Measurements from ENCODE around the gene KCNH2.
A peak's percentile ranks its signal among the peaks of the same experiment; 100 is the strongest.

The KCNH2 gene

DNA sequence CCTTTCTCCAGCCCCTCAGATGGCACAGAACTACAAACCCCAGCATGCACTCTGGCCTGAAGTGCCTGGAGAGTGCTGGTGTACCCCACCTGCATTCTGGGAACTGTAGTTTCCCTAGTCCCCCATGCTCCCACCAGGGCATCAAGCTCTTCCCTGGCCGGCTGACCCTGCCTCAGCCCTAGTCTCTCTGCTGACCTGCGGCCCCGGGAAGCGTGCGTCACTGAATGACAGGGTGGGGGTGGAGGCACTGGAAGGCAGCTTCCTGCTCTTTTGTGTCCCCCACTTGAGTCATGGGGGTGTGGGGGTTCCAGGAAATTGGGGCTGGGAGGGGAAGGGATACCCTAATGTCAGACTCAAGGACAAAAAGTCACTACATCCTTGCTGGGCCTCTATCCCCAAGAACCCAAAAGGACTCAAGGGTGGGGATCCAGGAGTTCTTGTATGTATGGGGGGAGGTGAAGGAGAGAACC, 14.7 kb upstream of the KCNH2 start:
- DNase-seq = no peak

DNA sequence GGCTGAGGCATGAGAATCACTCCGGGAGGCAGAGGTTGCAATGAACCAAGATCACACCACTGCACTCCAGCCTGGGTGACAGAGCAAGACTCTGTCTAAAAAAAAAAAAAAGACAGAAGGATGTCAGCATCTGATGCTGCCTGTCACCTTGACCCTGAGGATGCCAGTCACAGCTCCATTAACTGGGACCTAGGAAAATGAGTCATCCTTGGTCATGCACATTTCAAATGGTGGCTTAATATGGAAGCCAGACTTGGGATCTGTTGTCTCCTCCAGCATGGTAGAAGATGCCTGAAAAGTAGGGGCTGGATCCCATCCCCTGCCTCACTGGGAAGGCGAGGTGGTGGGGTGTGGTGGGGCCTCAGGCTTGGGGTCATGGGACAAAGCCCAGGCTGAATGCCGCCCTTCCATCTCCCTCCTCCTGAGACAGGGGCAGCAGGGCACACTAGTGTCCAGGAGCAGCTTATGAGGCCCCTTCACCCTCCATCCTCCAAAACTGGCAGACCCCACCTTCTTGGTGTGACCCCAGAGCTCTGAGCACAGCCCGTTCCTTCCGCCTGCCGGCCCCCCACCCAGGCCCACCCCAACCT, 14.0 kb upstream of the KCNH2 start:
- DNase-seq = no peak

DNA sequence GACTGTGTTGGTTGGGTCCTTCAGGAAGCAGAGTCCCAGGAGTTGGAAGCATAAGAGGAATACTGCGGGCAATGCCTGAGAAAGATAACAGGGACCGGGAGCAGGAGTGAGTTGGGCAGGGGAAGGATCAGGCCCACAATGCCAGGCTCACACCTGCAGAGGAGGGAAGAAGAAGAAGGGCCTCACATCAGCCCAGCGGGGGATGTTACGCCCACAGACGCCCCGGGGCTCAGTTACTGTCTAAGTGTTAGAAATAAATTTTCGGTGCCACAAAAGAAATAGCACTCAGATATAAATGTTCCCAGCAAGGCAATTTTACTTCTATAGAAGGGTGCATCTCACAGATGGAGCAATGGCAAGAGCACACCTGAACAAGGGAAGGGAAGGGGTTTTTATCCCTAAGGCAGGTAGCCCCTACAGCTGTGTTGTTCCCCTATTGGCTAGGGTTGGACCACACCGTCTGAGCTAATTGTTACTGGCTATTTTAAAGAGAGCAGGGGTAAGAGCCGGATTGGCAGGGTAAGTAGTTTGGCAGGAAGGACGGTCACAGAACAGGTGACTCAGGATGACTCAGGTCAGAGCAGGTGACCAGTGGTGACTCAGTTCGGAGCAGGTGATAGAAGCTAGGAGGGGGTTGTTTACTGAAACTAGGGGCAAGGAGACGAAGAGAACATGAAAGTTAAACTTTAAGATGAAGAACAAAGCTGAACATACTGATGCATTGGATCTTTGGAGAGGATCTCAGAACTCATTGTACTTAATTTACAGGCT, 12.5 kb upstream of the KCNH2 start, which contains the start of gene NOS3:
TSS of gene NOS3 (plus strand) at position 602 of the 771 bp plus-strand sequence. CDS start 2,787 bp downstream, outside the sequence.
- no peak for DNase-seq

DNA sequence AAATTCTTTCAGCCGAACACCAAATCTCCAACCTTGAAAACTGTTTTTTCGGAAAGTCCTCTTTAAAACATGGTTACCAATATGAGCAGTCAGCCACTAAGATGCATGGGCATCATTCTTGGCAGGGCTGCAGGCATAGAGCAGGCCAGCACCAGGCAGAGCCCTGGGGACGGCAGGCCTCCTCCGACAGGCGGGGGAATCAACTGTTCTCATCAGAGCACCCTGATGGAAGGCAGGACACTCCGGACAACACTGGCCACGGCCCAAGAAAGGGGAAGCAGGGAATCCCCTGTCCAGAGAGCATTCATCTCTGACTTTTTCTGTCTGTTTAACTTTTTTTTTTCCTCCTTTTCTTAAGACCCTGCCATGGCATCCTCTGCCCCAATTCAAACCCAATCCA, 11.3 kb upstream of the KCNH2 start:
- no peak for DNase-seq

DNA sequence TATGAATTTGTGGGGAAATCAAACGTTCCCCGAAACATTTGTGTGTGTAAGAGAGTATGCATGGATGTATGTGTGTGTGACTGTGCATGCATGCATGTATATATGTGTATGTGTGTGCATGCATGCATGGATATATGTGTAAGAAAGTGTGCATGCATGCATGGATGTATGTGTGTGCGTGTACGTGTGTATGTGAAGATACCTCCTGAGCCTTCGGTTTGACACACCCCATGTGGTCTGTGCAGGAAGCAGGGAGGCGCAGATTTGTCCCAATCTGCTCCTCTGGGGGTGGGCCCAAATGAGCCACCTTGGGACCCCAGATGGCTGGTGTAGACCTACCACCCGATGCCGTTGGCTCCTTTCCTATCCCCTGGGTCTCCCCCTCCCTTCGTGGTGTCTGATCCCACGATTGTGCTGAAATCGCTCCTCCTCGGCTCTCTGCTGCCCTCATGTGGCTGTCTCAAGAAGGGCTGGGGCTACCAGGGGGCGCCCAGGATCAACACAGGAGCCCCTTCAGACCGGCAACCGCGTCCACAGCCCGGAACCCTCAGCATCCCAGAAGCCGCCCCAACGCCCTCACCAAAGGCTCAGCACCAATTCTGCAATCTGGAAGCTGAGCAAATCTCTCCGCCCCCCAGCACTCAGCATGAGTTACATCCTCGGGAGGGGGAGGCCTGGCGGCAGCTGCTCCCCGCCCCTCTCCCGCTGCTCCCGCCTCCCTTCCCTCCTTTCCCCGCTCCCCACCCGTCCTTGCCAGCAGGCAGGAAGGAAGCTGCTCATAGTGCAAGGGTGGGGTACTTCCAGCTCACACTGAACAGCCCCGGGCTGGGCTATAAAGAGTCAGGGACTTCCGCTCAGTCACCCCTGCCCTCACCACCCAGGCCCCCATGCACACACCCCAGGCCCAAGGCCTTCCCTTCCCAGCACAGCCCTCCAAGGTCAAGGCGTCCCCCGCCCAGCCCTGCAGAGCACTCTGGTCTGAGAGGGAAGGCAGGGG, 10.4 kb upstream of the KCNH2 start:
- peak; percentile 44 to 71 for DNase-seq

DNA sequence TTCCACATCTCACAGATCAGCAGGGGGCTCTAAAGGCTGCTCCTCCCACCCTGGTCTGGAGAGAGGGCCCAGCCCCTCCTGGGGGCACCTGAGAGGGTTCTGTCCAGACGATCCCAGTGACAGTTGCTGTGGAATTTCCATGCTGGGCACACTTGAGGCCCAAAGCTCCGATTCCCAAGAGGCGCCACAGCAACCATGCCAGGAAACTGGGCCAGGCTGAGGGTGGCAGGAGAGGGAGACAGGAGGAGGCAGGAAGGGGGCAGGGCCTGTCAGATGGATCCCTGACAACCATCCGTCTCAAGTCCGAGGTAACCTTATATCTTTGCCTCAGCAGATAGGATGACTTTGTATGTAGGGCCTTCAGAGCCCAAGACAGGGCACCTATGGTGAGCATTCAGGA, 8.4 kb upstream of the KCNH2 start:
- DNase-seq = no peak

DNA sequence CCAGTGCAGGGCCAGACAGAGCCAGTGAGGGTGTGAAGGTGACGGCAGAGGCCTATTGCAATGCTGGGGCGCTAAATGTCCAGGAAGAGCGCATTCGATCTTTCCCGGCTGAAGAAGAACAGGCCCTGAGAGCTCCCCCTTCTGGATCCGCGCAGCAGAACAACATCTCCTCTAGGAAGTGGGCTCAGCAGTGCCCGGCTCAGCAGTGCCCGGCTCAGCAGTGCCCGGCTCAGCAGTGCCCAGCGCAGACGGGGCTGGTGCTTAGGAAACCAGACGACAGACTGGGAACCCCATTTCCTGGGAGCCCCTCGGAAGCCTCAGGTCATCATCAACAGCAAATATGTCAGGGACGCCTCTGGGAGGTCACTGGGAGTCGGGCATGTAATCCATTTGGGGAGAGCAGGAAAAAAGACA, 8.0 kb upstream of the KCNH2 start:
- DNase-seq = peak in 1 of 2 donors; percentile 62

DNA sequence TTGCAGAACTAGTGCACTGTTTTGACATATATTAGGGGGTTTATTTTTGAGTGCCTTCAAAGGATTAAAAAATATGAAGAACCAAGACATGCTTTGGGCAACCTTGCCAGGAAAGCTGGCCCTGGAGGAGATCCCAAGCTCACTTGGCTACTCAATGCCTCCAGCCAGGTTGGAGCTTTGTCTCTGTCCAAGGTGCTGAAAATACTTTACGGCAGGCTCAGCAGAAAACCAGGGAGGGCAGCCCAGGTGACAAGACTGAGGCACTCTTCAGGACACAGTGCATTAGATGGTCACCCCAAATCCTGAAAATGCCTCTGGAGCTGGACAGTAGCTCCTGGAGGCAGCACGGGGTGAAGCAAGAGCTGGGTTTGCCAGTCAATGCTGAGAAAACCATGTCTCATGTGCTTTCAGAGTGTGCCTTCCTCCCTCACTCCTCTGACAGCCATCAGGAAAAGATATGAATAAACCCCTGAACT, 5.8 kb upstream of the KCNH2 start:
- DNase-seq = no peak

DNA sequence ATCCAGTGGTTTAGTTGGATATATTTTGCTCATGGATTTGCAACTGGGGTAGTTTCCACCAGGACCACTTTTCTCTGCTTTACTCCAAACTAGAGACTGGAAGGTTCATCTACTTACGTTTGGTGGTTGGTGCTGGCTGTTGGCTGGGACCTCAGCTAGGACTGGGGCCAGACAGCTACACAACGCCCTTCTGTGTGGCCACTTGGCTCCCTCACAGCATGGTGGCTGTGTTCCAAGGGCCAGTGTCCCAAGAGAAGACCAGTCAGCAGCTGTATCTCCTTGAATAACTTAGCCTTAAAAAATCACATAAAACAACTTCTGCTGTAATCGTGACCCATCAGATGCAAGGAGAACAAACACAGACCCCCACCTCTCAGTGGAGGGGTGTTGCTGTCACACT, 4.2 kb upstream of the KCNH2 start:
- DNase-seq = no peak

DNA sequence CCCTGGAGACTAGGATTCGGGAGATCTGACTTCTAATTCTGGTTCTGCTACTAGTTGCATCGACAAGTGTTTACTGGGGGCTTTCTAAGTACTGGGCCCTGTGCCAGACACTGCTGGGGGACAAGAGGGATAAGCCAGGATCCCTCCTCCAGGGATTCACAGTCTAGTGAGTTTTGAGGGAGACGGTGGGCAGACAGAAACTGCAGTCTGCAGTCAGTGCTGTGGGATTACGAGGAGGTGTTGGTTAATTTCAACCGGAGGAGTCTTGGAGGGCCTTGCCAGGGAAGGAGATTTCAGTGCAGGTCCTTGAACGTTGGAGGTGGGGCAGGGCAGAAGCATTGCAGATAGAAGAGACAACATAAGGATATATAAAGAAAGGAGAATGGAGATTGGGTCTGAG, 3.5 kb upstream of the KCNH2 start:
- DNase-seq = no peak

DNA sequence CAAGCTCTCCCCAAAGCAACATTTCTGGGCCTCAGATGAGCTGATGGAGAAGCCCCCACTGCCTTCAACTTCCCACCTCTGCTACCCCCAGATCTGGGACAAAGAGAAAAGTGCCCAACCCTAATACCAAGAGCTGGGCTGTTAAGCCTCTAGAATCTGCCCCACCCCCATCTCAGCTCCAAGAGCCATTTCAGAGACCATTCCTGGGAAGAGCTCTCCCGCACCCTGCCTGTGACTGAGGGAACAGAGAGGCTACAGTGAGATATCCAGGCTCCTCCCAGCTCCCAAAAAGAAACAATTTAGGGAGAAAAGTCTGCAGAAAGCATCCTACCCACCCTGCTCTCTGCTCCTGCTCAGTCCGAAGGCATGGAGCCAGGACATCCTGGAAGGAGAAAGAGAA, 2.5 kb upstream of the KCNH2 start:
- DNase-seq = no peak

DNA sequence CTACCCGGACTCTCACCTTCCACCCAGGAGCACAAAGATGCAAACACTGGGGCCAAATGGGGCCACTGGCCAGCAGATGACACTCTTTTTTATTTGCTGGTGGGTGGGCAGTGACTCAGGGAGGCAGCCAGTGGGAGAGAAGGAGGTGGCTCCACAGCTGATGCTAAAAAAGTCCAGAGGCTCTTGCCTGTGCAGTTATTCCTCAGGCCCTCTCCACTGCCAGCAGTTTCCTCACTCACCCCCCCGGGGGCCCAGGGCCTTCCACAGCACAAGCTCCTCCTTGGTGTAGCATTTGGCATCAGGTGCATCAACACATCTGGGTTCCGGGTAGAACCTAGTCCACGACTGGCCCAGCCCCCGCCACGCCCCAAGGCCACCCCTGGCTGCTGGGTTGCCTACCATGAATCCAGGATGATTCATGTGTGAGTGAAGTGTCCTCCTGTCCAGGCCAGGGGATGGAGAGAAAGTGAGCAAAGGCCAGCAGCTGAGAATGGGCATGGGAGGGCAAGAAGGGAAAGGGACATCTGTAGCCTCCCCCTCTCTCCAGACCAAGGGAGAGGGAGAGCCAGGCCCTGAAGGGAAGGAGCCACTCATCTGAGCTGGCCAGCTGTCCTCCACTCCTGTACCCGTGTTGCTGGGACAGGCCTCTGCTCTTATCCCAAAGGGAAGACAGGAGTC, 1.7 kb upstream of the KCNH2 start:
- no peak for DNase-seq

DNA sequence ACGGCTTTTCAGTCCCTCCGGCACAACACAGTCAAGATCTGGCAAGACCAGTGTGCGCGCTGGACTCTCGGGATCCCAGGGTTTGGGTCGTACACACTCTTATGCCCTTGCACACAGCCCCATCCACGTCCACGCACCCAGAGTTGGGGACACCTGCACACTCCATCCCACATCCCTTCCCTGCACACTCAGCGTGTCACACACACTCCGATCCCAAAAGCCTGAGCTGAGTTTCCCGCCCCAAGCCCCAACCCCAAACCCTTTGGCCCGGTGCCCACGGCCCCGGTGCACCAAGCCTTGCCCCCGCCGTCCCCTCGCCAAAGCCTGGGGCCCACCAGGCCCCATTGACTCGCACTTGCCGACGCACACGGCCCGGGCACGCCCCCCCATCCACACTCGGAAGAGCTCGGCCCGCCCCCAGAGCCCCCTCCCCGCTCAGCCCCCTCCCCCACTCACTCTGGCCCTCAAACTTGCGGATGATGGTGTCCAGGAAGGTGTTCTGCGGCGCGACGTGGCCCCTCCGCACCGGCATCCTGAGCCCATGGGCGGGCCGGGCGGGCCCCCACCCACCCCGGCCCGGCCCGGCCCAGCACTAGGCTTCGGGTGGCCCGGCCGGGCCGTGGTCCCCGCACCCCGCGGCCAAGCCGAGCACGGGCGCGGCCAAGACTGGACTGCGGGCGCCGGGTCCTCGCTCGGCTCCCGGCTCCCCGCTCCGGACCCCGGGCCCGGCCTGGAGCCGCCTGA, 567 bp downstream of the KCNH2 start:
- no peak for DNase-seq

DNA sequence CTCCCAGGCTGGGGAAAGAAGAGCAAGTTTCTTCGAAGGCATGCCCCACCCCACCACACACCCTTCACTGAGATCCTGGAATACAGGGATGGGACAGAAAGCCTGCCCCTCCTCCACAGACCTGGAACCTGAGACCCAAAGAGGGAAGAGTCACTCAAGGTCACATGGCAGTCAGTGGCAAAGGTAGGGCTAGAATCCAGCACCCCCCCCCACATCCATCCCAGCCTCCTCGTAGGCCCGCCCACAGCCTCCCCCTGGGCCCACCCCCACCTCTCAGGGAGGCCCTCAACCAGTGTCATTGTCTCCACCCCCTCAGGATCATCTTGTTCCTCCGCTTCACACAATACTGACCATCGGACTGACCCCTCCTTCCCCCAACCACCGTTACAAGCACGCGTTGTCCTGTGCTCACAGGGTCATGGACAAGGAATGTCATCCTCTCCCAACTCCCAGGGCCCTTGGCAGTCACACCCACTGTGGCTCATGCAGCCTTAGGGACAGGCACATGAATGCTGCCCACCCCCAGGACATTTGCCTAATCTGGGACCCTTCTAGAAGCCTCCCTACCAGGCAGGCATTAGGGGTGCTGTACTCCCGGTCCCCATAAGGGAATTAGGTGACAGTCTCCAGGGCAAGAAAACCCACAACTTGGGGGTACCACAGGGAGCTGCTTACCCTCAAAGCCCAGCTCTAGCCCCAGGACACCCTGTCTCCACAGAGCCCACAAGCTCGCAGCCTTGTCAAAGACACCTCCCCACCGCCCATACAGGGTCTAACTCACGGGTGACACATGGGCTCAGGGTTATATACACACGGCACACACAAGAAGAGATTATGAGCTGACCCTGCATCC, 1.4 kb downstream of the KCNH2 start:
- DNase-seq = no peak

DNA sequence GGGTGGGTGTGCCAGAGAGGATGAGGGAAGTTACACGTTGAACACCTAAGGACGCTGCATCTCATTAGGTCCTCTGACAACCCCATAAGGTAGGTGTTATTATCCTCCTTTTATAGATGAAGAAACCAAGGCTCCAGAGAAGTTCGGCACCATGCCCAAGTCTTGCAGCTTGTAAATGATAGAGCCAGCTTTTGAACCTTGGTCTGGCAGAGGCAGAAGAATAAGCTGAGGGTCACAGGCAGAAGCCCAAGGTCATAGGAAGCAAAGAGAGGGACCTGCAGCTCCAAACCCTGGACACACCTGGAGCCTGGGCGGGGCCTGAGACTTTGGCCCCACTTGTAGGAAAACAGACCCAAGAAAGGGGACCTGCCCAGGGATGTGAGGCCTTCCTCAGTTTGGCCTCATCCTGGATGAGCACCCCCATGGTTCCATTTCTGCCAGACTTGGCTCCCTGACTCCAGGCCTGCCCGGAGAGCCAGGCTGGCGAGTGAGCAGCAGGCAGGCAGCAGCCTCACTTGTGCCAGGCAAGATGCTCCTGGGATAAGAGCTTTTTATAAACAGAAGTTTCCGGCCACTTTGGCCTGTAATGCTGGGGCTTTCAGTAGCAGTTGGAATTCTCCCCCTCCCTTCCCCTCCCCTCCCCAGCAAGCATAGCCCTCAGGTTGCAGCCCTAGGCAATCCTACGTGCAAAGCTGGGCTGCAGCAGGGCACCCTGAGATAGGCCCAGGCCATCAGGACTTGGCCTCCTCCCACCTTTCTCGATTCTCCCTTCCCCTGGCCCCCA, 2.4 kb downstream of the KCNH2 start:
- no peak for DNase-seq

DNA sequence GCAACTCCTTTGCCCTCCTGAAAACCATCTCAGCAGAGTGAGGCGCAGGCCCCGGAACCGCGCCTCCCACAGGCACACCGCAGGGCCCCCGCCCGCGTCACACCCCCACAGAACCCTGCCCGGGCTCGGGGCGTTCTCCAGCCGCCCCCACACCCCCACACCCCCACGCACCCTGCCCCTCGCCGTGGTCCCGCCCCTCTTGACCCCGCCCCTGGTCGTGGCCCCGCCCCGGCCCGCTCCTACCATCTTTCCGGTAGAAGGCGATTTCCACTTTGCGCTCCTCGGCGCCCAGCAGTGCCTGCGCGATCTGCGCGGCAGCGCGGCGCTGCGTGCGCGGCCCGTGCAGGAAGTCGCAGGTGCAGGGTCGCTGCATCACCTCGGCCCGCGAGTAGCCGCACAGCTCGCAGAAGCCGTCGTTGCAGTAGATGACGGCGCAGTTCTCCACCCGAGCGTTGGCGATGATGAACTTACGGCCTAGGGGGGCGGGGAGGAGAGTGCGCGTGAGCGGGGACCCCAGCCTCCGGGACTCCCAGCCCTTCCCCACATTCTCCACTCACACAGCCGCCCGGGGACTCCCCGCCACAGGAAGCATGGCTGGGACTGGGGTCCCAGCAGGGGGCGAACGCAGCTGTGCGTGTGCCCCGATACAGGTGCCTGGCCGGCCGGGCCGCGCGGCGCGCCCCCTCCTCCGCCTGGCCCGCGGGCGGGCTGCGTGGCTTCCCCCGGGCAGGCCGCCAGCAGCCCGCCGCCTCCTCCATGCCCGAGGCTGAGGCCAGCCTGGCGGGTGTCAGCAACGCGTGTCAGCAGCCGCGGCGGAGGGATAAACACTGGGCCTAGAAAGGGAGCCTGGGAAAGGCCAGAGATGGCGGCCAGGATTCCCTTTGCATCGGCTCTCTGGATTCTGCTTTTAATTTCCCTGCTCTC, 3.4 kb downstream of the KCNH2 start:
- no peak for DNase-seq

DNA sequence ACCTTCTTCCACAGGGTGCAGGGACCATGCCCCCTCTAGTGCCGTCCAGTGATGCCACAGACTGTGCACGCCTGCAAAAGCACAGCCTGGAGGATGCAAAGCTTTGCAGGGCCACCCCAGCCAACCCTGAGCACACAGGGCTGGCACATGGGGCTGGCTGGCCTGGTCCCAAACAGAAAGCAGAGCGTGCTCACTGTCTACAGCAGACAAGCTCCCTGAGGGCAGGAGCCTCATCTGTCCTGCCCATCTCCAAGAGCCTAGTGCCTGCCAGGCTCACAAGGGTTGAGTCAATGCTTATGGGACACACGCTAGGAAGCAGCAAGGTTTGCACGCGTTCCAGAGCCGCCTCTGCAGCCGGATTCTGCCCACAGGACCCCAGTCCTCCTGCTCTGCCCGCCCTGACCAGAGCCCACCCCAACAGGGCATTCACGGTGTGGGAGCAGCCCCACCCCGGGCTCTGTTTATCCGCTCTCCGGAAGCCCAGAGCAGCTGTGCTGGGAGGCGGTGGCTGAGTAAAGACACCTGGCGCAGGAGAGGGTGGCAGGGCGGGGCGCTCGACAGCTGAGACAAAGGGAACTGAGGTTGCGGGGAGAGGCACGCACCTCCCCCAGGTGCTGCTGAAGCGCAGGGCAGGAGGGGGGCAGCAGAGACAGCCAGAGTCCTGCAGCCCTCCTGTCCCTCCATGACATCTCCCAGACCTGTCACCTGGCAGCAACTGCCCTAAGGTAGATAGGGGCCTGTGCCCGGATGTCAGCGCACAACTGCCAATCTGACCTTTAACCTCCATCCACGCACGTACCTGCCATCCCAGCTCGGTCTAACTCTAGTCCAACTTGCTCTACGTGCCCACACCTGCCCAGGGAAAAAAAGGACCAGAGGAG, 4.3 kb downstream of the KCNH2 start:
- no peak for DNase-seq

DNA sequence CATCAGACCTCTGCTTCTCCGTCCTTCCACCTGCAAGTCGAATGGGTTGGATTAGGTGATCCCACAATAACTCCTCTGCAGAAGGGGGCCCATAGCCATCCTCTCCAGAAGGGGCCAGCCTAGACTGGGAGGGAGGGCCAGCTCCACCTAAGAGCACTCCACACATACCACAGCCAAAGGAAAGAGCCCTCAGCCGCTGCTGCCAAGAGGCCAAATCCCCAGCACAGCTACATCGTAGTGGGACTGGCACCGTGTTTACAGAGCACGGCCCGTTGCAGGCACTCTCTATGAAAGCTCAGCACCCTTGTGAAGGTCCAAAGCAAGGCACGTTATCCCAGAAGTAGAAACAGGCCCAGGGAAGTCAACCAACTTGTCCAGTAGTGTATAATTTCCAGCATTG, 5.4 kb downstream of the KCNH2 start:
- DNase-seq = no peak

Data from bone marrow (tissue), 2 donors.